CD14-positive monocyte (primary cell): ENCODE results near the gene RPS27L. TPM values are rescaled to one million over a fixed set of nuclear protein-coding genes. Genes with fewer than 3 reads are reported as not detected.
A peak's percentile ranks its signal among the peaks of the same experiment; 100 is the strongest.
"Not testable (repeated sequence)": the region's sequence is repeated elsewhere in the genome, so short reads cannot be mapped to it uniquely, and the experiment has no call there.

Source experiments
- DNase-seq, 3 donors: peaks; one replicate each; pipeline ENCODE4 v3.0.0-alpha.2; 2011 to 2022
- H2AFZ ChIP-seq: 2 replicates; pipeline ENCODE4 v1.6.0; 2012; ENCODE audit warnings: mild to moderate bottlenecking, low read depth, low read length, inconsistent platforms; ENCODE audit not compliant: insufficient read depth, poor library complexity, severe bottlenecking
- H3K27ac ChIP-seq, 2 donors: 1 replicate in 1 of 2; 2 replicates in 1 of 2; pipeline ENCODE4 v1.5.1; 2012 to 2013; ENCODE audit warnings: low read length in 2 of 2, control low read depth in 1 of 2, inconsistent platforms in 1 of 2, low read depth in 1 of 2, mild to moderate bottlenecking in 1 of 2
- H3K27me3 ChIP-seq, 2 donors: one replicate each; pipeline versions ENCODE4 v1.6.0 to v1.6.1; 2011 to 2013; ENCODE audit warnings: low read length in 2 of 2; ENCODE audit not compliant: control insufficient read depth in 2 of 2, insufficient read depth in 2 of 2
- H3K36me3 ChIP-seq, 2 donors: replicated peaks in 1 of 2; 1 replicate in 1 of 2; 2 replicates in 1 of 2; pipeline versions ENCODE4 v1.5.1 to v1.6.1; 2012 to 2013; ENCODE audit warnings: low read length in 2 of 2, control low read depth in 1 of 2, inconsistent platforms in 1 of 2, mild to moderate bottlenecking in 1 of 2; ENCODE audit not compliant: insufficient read depth in 2 of 2, control insufficient read depth in 1 of 2
- H3K4me1 ChIP-seq, 2 donors: 1 replicate in 1 of 2; 2 replicates in 1 of 2; pipeline versions ENCODE4 v1.5.1 to v1.6.1; 2012 to 2013; ENCODE audit warnings: low read length in 2 of 2, control low read depth in 1 of 2, inconsistent platforms in 1 of 2, mild to moderate bottlenecking in 1 of 2, moderate library complexity in 1 of 2; ENCODE audit not compliant: insufficient read depth in 2 of 2, control insufficient read depth in 1 of 2
- H3K4me2 ChIP-seq: replicated peaks from 2 replicates; pipeline ENCODE3; 2012; ENCODE audit warnings: low read length, moderate library complexity, mild to moderate bottlenecking; ENCODE audit not compliant: poor library complexity, severe bottlenecking; ENCODE audit errors: extremely low read depth
- H3K4me3 ChIP-seq, 3 experiments: fragments of 200-600 bp in 1 of 3; sonication (generic) in 1 of 3; replicated peaks in 1 of 3; 1 replicate in 2 of 3; 2 replicates in 1 of 3; pipeline ENCODE4 v1.5.1; 2011 to 2013; ENCODE audit warnings: low read length in 3 of 3, mild to moderate bottlenecking in 3 of 3, control low read depth in 2 of 3, low read depth in 2 of 3, inconsistent platforms in 1 of 3, moderate library complexity in 1 of 3
- H3K79me2 ChIP-seq: 2 replicates; pipeline ENCODE4 v1.6.0; 2012; ENCODE audit warnings: mild to moderate bottlenecking, control low read depth, inconsistent platforms, low read length, moderate library complexity; ENCODE audit not compliant: insufficient read depth
- H3K9ac ChIP-seq: 2 replicates; pipeline ENCODE4 v1.6.0; 2017; ENCODE audit warnings: low read length, mild to moderate bottlenecking; ENCODE audit not compliant: insufficient read depth, poor library complexity, severe bottlenecking
- H3K9me3 ChIP-seq, 2 donors: replicated peaks in 1 of 2; 1 replicate in 1 of 2; 2 replicates in 1 of 2; pipeline versions ENCODE4 v1.5.1 to v1.6.1; 2012 to 2013; ENCODE audit warnings: low read length in 2 of 2, control low read depth in 1 of 2; ENCODE audit not compliant: control insufficient read depth in 1 of 2, insufficient read depth in 1 of 2
- H4K20me1 ChIP-seq: 2 replicates; pipeline ENCODE4 v1.6.0; 2012; ENCODE audit warnings: mild to moderate bottlenecking, low read length, control low read depth, moderate library complexity; ENCODE audit not compliant: insufficient read depth
- H3K27ac Mint-ChIP-seq, 7 donors: one replicate each; pipeline ENCODE4 v1.8.0; 2020; ENCODE audit warnings: mild to moderate bottlenecking in 7 of 7, mixed read lengths in 7 of 7, moderate library complexity in 6 of 7, inconsistent platforms in 2 of 7
- H3K27me3 Mint-ChIP-seq, 3 donors: one replicate each; pipeline ENCODE4 v1.8.0; 2021 to 2022; ENCODE audit warnings: low read depth in 3 of 3, mild to moderate bottlenecking in 3 of 3, mixed read lengths in 3 of 3, moderate library complexity in 3 of 3, inconsistent platforms in 1 of 3
- H3K36me3 Mint-ChIP-seq, 2 donors: one replicate each; pipeline ENCODE4 v1.8.0; 2020; ENCODE audit warnings: mixed read lengths in 2 of 2, inconsistent platforms in 1 of 2, mild to moderate bottlenecking in 1 of 2
- H3K4me1 Mint-ChIP-seq: one replicate; pipeline ENCODE4 v1.8.0; 2020; ENCODE audit warnings: mild to moderate bottlenecking, mixed read lengths
- H3K4me3 Mint-ChIP-seq, 2 donors: one replicate each; pipeline ENCODE4 v1.8.0; 2020; ENCODE audit warnings: mild to moderate bottlenecking in 2 of 2, mixed read lengths in 2 of 2, moderate library complexity in 1 of 2
- H3K9me3 Mint-ChIP-seq, 7 donors: one replicate each; pipeline ENCODE4 v1.8.0; 2020 to 2022; ENCODE audit warnings: mixed read lengths in 7 of 7, mild to moderate bottlenecking in 6 of 7, moderate library complexity in 6 of 7, inconsistent platforms in 2 of 7
- CTCF ChIP-seq: fragments of 200-600 bp; IDR thresholded peaks from one replicate; pipeline ENCODE4 v1.8.0; 2022; ENCODE audit warnings: antibody characterized with exemption, mild to moderate bottlenecking
- WGBS: methylation state at CpG from one replicate; pipeline ENCODE4 v1.1.5; 2013; ENCODE audit warnings: missing lambda C conversion rate; ENCODE audit not compliant: insufficient coverage; 5-methylcytosine and 5-hydroxymethylcytosine counted together
- intact Hi-C, 2 donors: fragments of 100-400 bp; cut with micrococcal nuclease; formaldehyde crosslinking; loops; one replicate each; pipeline versions ENCODE4 v1.15.0 to v1.15.1; 2023
- polyA plus RNA-seq, 3 donors: library from polyadenylated mRNA; depleted of rRNA in 1 of 3; unstranded in 2 of 3; stranded (reverse) in 1 of 3; fragments of 300-500 nt in 2 of 3; fragments of >200 nt in 1 of 3; fragmentation: Illumina TruSeq in 2 of 3; gene quantifications; 1 replicate in 2 of 3; 2 replicates in 1 of 3; pipeline ENCODE4 v1.2.3, GENCODE V29; 2012 to 2021

The RPS27L gene
- polyA plus RNA-seq, 3 donors: 16.1 to 196 (median 178) TPM

GRCh38 chr15:63109498-63109897 lies 47.8 kb downstream of the RPS27L start:
- DNase-seq: no peak
- no peak overlapping the region for H3K4me3 ChIP-seq
- Mint-ChIP-seq H3K4me1 (peaks cover 34% of the 10 kb centered on the region), H3K4me3 (no peak overlapping the region), H3K27me3 (peaks cover 0 to 3% (median 2%) of the 10 kb centered on the region in 3 donors), H3K27ac (peak overlapping the region in 1 of 7 donors; percentile 21), H3K9me3 (peaks cover 3 to 16% (median 11%) of the 10 kb centered on the region in 7 donors), H3K36me3 (peaks cover 0 to 3% of the 10 kb centered on the region in 2 donors)
- no peaks in the 10 kb centered on the region for H3K27me3 ChIP-seq
- intact Hi-C loops: no loop called here
- no peak overlapping the region for H3K9ac ChIP-seq
- no peak overlapping the region for H3K4me2 ChIP-seq
- H3K9me3 ChIP-seq: peaks cover 6 to 12% of the 10 kb centered on the region in 2 donors
- no peak overlapping the region for H2AFZ ChIP-seq
- H3K4me1 ChIP-seq: peaks cover 9 to 13% of the 10 kb centered on the region in 2 donors
- TF ChIP-seq CTCF: no peak
- 100% methylated on average over 2 of the region's 2 CpGs for WGBS
- no peaks in the 10 kb centered on the region for H3K79me2 ChIP-seq
- H3K27ac ChIP-seq: no peak overlapping the region
- no peaks in the 10 kb centered on the region for H4K20me1 ChIP-seq
- no peaks in the 10 kb centered on the region for H3K36me3 ChIP-seq

GRCh38 chr15:63107895-63108546 lies 49.3 kb downstream of the RPS27L start:
- intact Hi-C loops: no loop called here
- TF ChIP-seq CTCF: no peak
- Histone ChIP-seq H3K4me2 (no peak overlapping the region), H3K27ac (no peak overlapping the region), H3K27me3 (no peaks in the 10 kb centered on the region), H3K4me3 (no peak overlapping the region), H3K9ac (no peak overlapping the region), H3K79me2 (no peaks in the 10 kb centered on the region), H2AFZ (no peak overlapping the region), H3K36me3 (no peaks in the 10 kb centered on the region), H3K9me3 (peaks cover 6 to 12% of the 10 kb centered on the region in 2 donors), H4K20me1 (no peaks in the 10 kb centered on the region), H3K4me1 (peaks cover 23 to 27% of the 10 kb centered on the region in 2 donors)
- peaks cover 3 to 16% (median 11%) of the 10 kb centered on the region in 7 donors for H3K9me3 Mint-ChIP-seq
- H3K4me3 Mint-ChIP-seq: no peak overlapping the region
- DNase-seq: no peak
- H3K27me3 Mint-ChIP-seq: peaks cover 0 to 2% (median 2%) of the 10 kb centered on the region in 3 donors
- no peak overlapping the region for H3K27ac Mint-ChIP-seq
- H3K4me1 Mint-ChIP-seq: peaks cover 49% of the 10 kb centered on the region
- WGBS: 77% methylated on average over 2 of the region's 9 CpGs
- H3K36me3 Mint-ChIP-seq: peaks cover 0 to 3% of the 10 kb centered on the region in 2 donors

GRCh38 chr15:63105354-63105753 lies 51.9 kb downstream of the RPS27L start:
- H3K79me2 ChIP-seq, H3K36me3 Mint-ChIP-seq, H3K27me3 ChIP-seq, DNase-seq, H3K36me3 ChIP-seq, H4K20me1 ChIP-seq, intact Hi-C loops, H3K27me3 Mint-ChIP-seq, H3K9ac ChIP-seq: not testable (repeated sequence)
- Histone ChIP-seq H2AFZ (peak overlapping the region; percentile 50), H3K4me3 (peak overlapping the region in 2 of 3 experiments; percentile 16 to 46), H3K27ac (peak overlapping the region in 1 of 2 donors; percentile 7), H3K4me2 (peak overlapping the region; percentile 55), H3K4me1 (peaks cover 23% of the 10 kb centered on the region in 2 donors), H3K9me3 (peaks cover 6 to 12% of the 10 kb centered on the region in 2 donors)
- peak overlapping the region; percentile 67 to 82 for H3K4me3 Mint-ChIP-seq
- peaks cover 33% of the 10 kb centered on the region for H3K4me1 Mint-ChIP-seq
- WGBS: 28% methylated on average over 4 of the region's 8 CpGs
- peak overlapping the region in 6 of 7 donors; percentile 55 to 89 (median 78) for H3K27ac Mint-ChIP-seq
- H3K9me3 Mint-ChIP-seq: peaks cover 3 to 16% (median 11%) of the 10 kb centered on the region in 7 donors
